Epithelial cell of proximal tubule (primary cell): ENCODE measurements around the gene RERE. TPM values are rescaled to one million over a fixed set of nuclear protein-coding genes. Genes with fewer than 3 reads are reported as not detected.

Experiments
- DNase-seq: peaks from one replicate; pipeline ENCODE4 v3.0.0-alpha.2; 2011; ENCODE audit warnings: low read depth
- H3K4me3 ChIP-seq: 2 replicates; pipeline ENCODE4 v1.5.1; 2011; ENCODE audit warnings: low read depth, mild to moderate bottlenecking, low read length
- total RNA-seq: library from RNA; depleted of rRNA; stranded (reverse); fragments of >200 nt; gene quantifications from 2 replicates; pipeline ENCODE4 v1.2.3, GENCODE V29; 2015
- TF ChIP-seq, protein P1 (sequence below): conservative IDR thresholded peaks from 2 replicates; pipeline ENCODE4 v1.5.1; 2012; ENCODE audit warnings: low read depth, mild to moderate bottlenecking, low read length

The RERE gene
- total RNA-seq, 1 donor from 2014 or later: 18.0 TPM

DNA sequence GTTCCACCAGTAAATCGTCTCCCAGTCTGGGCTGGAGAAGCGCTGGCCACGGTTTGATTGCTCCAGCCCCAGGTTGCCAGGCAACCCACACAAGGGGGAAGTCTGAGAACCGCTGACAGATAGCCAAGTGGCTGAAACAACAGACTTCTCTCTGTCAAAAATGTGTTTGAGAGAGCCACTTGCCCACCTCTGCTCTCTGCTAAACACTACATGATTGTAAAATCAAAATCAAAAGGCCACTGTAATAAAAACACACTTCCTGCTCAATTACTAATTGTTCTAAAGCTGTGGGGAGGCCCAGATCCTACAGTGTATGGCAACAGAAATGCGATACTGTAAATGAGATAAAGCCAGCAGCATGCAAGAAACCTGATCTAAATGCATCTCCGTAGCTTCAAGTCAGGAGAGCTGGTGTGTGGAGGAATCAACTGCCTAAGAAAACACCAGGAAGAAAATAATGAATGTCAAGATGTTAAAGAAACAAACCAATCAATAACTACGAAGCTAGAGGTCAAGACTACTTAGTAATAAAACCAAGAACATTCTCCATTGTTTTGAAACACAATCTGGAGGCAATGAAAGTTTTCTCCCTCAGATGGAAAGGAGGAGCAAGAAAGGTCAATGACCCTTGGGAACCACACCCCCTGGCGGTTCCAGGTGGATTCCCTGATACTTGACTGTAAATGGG is 378.3 kb downstream of the RERE start:
- TF ChIP-seq, protein P1, sequence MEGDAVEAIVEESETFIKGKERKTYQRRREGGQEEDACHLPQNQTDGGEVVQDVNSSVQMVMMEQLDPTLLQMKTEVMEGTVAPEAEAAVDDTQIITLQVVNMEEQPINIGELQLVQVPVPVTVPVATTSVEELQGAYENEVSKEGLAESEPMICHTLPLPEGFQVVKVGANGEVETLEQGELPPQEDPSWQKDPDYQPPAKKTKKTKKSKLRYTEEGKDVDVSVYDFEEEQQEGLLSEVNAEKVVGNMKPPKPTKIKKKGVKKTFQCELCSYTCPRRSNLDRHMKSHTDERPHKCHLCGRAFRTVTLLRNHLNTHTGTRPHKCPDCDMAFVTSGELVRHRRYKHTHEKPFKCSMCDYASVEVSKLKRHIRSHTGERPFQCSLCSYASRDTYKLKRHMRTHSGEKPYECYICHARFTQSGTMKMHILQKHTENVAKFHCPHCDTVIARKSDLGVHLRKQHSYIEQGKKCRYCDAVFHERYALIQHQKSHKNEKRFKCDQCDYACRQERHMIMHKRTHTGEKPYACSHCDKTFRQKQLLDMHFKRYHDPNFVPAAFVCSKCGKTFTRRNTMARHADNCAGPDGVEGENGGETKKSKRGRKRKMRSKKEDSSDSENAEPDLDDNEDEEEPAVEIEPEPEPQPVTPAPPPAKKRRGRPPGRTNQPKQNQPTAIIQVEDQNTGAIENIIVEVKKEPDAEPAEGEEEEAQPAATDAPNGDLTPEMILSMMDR: peak; percentile 40
- no peak overlapping the region for H3K4me3 ChIP-seq
- no peak for DNase-seq

DNA sequence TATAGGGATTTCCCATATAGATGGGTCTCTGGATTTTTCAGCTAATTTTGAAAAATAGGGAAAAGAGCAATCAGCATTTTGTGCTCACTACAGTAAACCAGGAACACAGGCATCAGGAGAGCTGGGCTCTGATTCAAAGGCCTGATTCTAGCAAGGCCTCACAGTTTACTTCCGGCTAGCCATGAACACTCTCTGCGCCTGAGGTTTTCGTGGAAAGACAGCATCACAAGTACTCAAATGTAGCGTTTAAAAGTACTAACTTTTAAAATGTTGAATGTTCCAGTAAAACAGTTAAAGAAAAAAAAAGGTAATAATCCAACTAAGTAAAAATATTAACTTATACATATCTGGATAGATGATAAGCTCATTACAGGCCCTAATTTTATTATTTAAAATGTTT is 379.0 kb downstream of the RERE start:
- TF ChIP-seq, protein P1: no peak
- no peak overlapping the region for H3K4me3 ChIP-seq
- DNase-seq: no peak

DNA sequence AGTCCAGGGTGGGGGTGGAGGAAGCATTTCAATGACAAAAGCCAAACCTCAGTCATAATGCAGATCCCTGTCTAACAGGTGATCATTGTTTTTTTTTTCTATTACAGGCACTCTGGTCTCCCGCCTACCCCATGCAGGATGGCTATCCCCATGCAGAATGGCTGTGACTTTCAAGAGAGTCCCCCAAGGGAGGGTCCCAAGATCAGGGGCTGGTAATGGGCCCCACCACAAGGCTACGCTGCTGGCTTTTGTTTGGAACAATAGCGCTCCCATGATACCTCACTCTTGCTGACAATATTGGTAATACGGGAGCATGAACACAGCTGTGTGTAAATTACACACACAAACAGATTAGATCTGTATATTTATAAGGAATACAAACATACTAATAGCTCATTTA is 380.1 kb downstream of the RERE start:
- no peak for DNase-seq
- TF ChIP-seq, protein P1: no peak
- H3K4me3 ChIP-seq: no peak overlapping the region

DNA sequence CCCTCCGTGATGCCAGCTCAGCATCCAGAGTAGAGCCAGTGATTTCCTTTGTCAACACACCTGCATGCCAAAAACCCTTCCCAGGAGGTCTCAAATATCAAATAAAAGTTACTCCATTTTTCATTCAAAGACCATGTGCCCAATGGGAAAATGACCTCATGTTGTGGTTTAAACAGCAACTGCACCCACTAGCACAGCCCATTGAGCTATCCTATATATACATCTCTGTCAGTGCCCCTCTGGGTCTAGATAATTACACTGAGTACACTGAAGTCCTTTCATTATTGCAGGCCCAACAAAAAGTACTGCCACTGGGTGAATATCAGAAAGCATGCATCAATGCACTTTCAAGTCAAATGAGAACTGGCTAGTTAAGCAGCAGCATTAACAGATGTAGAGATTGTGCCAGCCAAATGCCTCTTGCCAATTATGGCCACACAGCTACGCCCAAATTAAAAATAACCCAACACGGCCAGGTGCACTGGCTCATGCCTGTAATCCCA is 381.8 kb downstream of the RERE start:
- no peak for DNase-seq
- H3K4me3 ChIP-seq: no peak overlapping the region
- TF ChIP-seq, protein P1: no peak

DNA sequence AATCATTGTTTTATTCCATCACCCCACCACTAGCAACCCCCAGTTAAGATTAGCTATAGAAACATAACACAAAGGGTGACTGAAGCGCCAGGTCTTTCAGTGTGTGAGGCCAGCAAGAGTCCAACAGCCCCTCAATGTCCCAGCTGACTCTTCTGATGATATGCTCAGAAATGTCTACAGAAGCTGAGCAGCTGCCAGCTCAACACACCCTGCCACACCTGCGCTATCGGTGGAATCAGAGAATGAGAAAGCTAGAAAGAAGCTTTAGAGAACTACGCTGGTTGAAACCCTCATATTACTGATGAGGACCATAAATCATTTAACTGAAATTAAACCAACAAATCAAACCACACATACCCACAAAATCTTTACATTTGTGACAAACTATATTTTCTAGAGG is 383.3 kb downstream of the RERE start:
- H3K4me3 ChIP-seq: no peak overlapping the region
- no peak for DNase-seq
- TF ChIP-seq, protein P1: no peak

DNA sequence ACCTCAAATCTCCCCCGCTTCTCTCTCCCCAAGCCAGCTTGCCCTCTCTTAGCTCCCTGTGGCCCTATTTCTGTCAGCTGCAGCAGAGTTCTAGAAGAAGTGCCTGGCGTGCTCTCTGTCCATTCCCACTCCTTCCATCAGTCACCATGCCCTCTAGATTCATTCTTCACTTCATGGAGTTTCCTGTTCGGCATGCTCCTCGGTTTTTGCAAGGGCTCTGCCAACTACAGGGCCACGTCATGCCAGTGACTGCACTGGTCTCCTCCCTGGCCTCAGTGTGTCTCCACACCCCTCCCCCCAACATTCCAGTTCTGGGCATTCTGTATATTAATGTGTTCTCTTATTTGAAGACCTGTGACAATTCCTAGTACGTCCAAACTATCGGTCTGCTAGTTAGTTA is 385.7 kb downstream of the RERE start:
- DNase-seq: no peak
- TF ChIP-seq, protein P1: no peak
- no peak overlapping the region for H3K4me3 ChIP-seq

DNA sequence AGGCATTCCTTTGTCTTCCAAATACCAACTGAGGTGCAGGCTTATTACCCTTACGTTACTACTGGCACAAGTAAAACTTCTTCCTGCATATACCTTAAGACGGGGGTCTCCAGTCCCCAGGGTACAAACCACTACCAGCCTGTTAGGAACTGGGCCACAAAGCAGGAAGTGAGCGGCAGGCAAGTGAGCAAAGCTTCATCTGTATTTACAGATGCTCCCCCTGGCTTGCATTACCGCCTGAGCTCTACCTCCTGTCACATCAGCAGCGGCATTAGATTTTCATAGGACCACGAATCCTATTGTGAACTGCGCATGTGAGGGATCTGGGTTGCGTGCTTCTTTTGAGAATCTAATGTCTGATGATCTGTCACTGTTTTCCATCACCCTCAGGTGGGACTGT is 386.4 kb downstream of the RERE start:
- TF ChIP-seq, protein P1: no peak
- no peak overlapping the region for H3K4me3 ChIP-seq
- DNase-seq: no peak
